Suprapubic skin (tissue), 4 donors: ENCODE measurements around the gene PRSS3. TPM values are rescaled to one million over a fixed set of nuclear protein-coding genes. Genes with fewer than 3 reads are reported as not detected.

ENCODE experiments used
- DNase-seq, 2 donors: peaks; one replicate each; pipeline ENCODE4 v3.0.0-alpha.2; 2019; ENCODE audit warnings: low spot score in 2 of 2
- H3K27ac ChIP-seq: fragments of 200-600 bp; sonication (generic); one replicate; pipeline ENCODE4 v1.5.1; 2019
- H3K27me3 ChIP-seq: fragments of 200-600 bp; sonication (generic); one replicate; pipeline ENCODE4 v1.5.1; 2019
- H3K36me3 ChIP-seq: fragments of 200-600 bp; sonication (generic); one replicate; pipeline ENCODE4 v1.5.1; 2019
- H3K4me1 ChIP-seq: fragments of 200-600 bp; sonication (generic); one replicate; pipeline ENCODE4 v1.5.1; 2019
- H3K4me3 ChIP-seq: fragments of 200-600 bp; sonication (generic); one replicate; pipeline ENCODE4 v1.5.1; 2019; ENCODE audit warnings: mild to moderate bottlenecking
- H3K9me3 ChIP-seq: fragments of 200-600 bp; sonication (generic); one replicate; pipeline ENCODE4 v1.5.1; 2019
- CTCF ChIP-seq, 2 donors: fragments of 200-600 bp in 1 of 2; fragments of 450-650 bp in 1 of 2; sonication (generic) in 1 of 2; IDR thresholded peaks; one replicate each; pipeline ENCODE4 v1.5.1; 2016 to 2019; ENCODE audit warnings: antibody characterized with exemption in 2 of 2, mild to moderate bottlenecking in 1 of 2, moderate library complexity in 1 of 2
- EP300 ChIP-seq: sonication (generic); formaldehyde crosslinking; IDR thresholded peaks from one replicate; pipeline ENCODE4 v1.6.1; 2017; ENCODE audit warnings: antibody characterized with exemption
- POLR2A ChIP-seq, 2 donors: fragments of 450-650 bp; IDR thresholded peaks; one replicate each; pipeline ENCODE4 v1.6.1; 2017; ENCODE audit warnings: antibody characterized with exemption in 2 of 2, mild to moderate bottlenecking in 2 of 2, moderate library complexity in 2 of 2
- POLR2AphosphoS5 ChIP-seq, 3 donors: sonication (generic); formaldehyde crosslinking; IDR thresholded peaks; one replicate each; pipeline ENCODE4 v1.6.1; 2017; ENCODE audit warnings: antibody characterized with exemption in 3 of 3
- WGBS: methylation state at CpG from one replicate; pipeline ENCODE4 v1.1.5; 2018; 5-methylcytosine and 5-hydroxymethylcytosine counted together
- total RNA-seq, 4 donors: library from RNA; depleted of rRNA; stranded (reverse); fragments of >200 nt; gene quantifications; one replicate each; pipeline ENCODE4 v1.1.0, GENCODE V29; 2016

The PRSS3 gene
- total RNA-seq, 4 donors from 2014 or later, result 14.1 to 53.7 (median 25.1) TPM

- no peak for DNase-seq
- no peaks in the 10 kb centered on the region for H3K9me3 ChIP-seq
- H3K27ac ChIP-seq, result peak overlapping the region; percentile 85
- H3K27me3 ChIP-seq, result no peaks in the 10 kb centered on the region
- no peak overlapping the region for H3K4me3 ChIP-seq
- peak in 1 of 3 donors; percentile 17 for TF ChIP-seq POLR2AphosphoS5 (IDR thresholded peaks at IDR 0.05)
- TF ChIP-seq CTCF (IDR thresholded peaks at IDR 0.05), result peak; percentile 26 to 50
- no peak for TF ChIP-seq POLR2A (IDR thresholded peaks at IDR 0.05)
- 56% methylated on average over 8 of the region's 8 CpGs for WGBS
- no peaks in the 10 kb centered on the region for H3K36me3 ChIP-seq
- H3K4me1 ChIP-seq, result peaks cover 32% of the 10 kb centered on the region
Observed at GRCh38 chr9:33813712-33814641, 18.6 kb downstream of the PRSS3 start.

- TF ChIP-seq POLR2AphosphoS5 (IDR thresholded peaks at IDR 0.05) (no peak), POLR2A (IDR thresholded peaks at IDR 0.05) (no peak), EP300 (no peak), CTCF (IDR thresholded peaks at IDR 0.05) (no peak)
- H3K4me3 ChIP-seq, result peak overlapping the region; percentile 96
Observed at GRCh38 chr9:33815781-33816180, 20.4 kb downstream of the PRSS3 start.

GRCh38 chr9:33816327-33817252 lies 21.2 kb downstream of the PRSS3 start, which contains the start of gene UBE2R2:
UBE2R2 (plus strand) TSS chr9:33817160; CDS start chr9:33817758, 598 bp downstream.
- Histone ChIP-seq H3K9me3 (no peaks in the 10 kb centered on the region), H3K4me1 (peaks cover 58% of the 10 kb centered on the region), H3K36me3 (no peaks in the 10 kb centered on the region), H3K4me3 (peak within 1 kb of the TSS; percentile 96), H3K27me3 (no peaks in the 10 kb centered on the region), H3K27ac (peak within 1 kb of the TSS; percentile 100)
- peak; percentile 94 for DNase-seq
- WGBS, result 8% methylated on average over 14 of the region's 66 CpGs
- peak; percentile 24 to 75 for TF ChIP-seq POLR2A (IDR thresholded peaks at IDR 0.05)
- no peak for TF ChIP-seq EP300
- TF ChIP-seq POLR2AphosphoS5 (IDR thresholded peaks at IDR 0.05), result peak in 2 of 3 donors; percentile 61 to 66
- TF ChIP-seq CTCF (IDR thresholded peaks at IDR 0.05), result no peak

More at GRCh38 chr9:33815781-33816180, 20.4 kb downstream of the PRSS3 start:
- no peaks in the 10 kb centered on the region for H3K9me3 ChIP-seq
- H3K27me3 ChIP-seq, result no peaks in the 10 kb centered on the region
- no peaks in the 10 kb centered on the region for H3K36me3 ChIP-seq
- H3K27ac ChIP-seq, result peak overlapping the region; percentile 100
- peaks cover 50% of the 10 kb centered on the region for H3K4me1 ChIP-seq
- DNase-seq, result no peak
- 95% methylated on average over 7 of the region's 7 CpGs for WGBS

GRCh38 chr9:33817327-33818166 lies 22.2 kb downstream of the PRSS3 start:
- H3K4me1 ChIP-seq, result peaks cover 58% of the 10 kb centered on the region
- no peaks in the 10 kb centered on the region for H3K36me3 ChIP-seq
- no peaks in the 10 kb centered on the region for H3K27me3 ChIP-seq
- peak; percentile 79 to 85 for DNase-seq
- WGBS, result 1% methylated on average over 12 of the region's 81 CpGs
- H3K27ac ChIP-seq, result peak overlapping the region; percentile 100
- no peaks in the 10 kb centered on the region for H3K9me3 ChIP-seq
- peak overlapping the region; percentile 96 for H3K4me3 ChIP-seq
- TF ChIP-seq EP300 (no peak), POLR2A (IDR thresholded peaks at IDR 0.05) (peak in 1 of 2 donors; percentile 60), CTCF (IDR thresholded peaks at IDR 0.05) (peak; percentile 15 to 27)
